HEK293 (cell line): ENCODE measurements around the gene HMGCS1.

Experiments used
- CTCF ChIA-PET: fragments of 350-600 bp; formaldehyde crosslinking; extraction: SDS; loops from one replicate; lab custom pipeline; 2021; ENCODE audit warnings: antibody characterized with exemption; lab: Yijun Ruan, JAX
- POLR2A ChIA-PET: fragments of 300-600 bp; formaldehyde crosslinking; extraction: SDS; loops from one replicate; lab custom pipeline; 2020; ENCODE audit warnings: antibody characterized with exemption, inconsistent platforms; lab: Yijun Ruan, JAX
- H3K27ac ChIP-seq: fragments of 200-500 bp; sonication (Bioruptor generic); 2 replicates; pipeline ENCODE4 v1.5.1; 2014; ENCODE audit warnings: low read depth, low read length, control low read depth, inconsistent platforms; ENCODE audit errors: extremely low read depth
- H3K36me3 ChIP-seq, 2 experiments: fragments of 200-500 bp in 1 of 2; sonication (Bioruptor generic) in 1 of 2; 1 replicate in 1 of 2; 2 replicates in 1 of 2; pipeline ENCODE4 v1.5.1; 2014 to 2017; ENCODE audit warnings: inconsistent platforms in 2 of 2, low read length in 2 of 2; ENCODE audit not compliant: control insufficient read depth in 2 of 2, insufficient read depth in 1 of 2
- H3K4me1 ChIP-seq: fragments of 200-500 bp; sonication (Bioruptor generic); 2 replicates; pipeline ENCODE4 v1.5.1; 2014; ENCODE audit warnings: mild to moderate bottlenecking, low read length, inconsistent platforms; ENCODE audit not compliant: control insufficient read depth, insufficient read depth
- H3K4me3 ChIP-seq: 2 replicates; pipeline ENCODE4 v1.5.1; 2011; ENCODE audit warnings: low read depth, mild to moderate bottlenecking, control low read depth, low read length, moderate library complexity
- H3K9me3 ChIP-seq: fragments of 200-500 bp; sonication (Bioruptor generic); 2 replicates; pipeline ENCODE4 v1.5.1; 2014; ENCODE audit warnings: low read depth, low read length, inconsistent platforms; ENCODE audit not compliant: control insufficient read depth, insufficient read depth
- HOXD13 ChIP-seq: sonication (generic); formaldehyde crosslinking; IDR thresholded peaks from 2 replicates; pipeline ENCODE4 v1.8.0; 2022; ENCODE audit warnings: missing genetic modification reagents, borderline replicate concordance
- TCF7L2 ChIP-seq: IDR thresholded peaks from 2 replicates; pipeline ENCODE4 v1.6.1; 2011; ENCODE audit warnings: low read depth, mild to moderate bottlenecking, inconsistent platforms, low read length, moderate library complexity, borderline replicate concordance
- WT1 ChIP-seq: fragments of 450-650 bp; formaldehyde crosslinking; IDR thresholded peaks from 2 replicates; pipeline ENCODE4 v1.5.1; 2016; ENCODE audit warnings: missing biosample characterization, missing genetic modification characterization
- ZFP3 ChIP-seq: fragments of 450-650 bp; formaldehyde crosslinking; IDR thresholded peaks from 2 replicates; pipeline ENCODE4 v1.5.1; 2016; ENCODE audit warnings: low read depth, missing biosample characterization, missing genetic modification characterization
- ZNF174 ChIP-seq: fragments of 450-650 bp; formaldehyde crosslinking; IDR thresholded peaks from 2 replicates; pipeline ENCODE4 v1.5.0; 2017; ENCODE audit warnings: missing biosample characterization, mild to moderate bottlenecking, missing genetic modification characterization
- ZNF248 ChIP-seq: fragments of 450-650 bp; formaldehyde crosslinking; IDR thresholded peaks from 2 replicates; pipeline ENCODE4 v1.5.1; 2017; ENCODE audit warnings: missing biosample characterization, missing genetic modification characterization
- ZNF600 ChIP-seq: fragments of 450-650 bp; formaldehyde crosslinking; IDR thresholded peaks from 2 replicates; pipeline ENCODE4 v1.5.1; 2016; ENCODE audit warnings: missing biosample characterization, missing genetic modification characterization
- ZNF658 ChIP-seq: fragments of 450-650 bp; formaldehyde crosslinking; IDR thresholded peaks from 2 replicates; pipeline ENCODE4; 2016; ENCODE audit warnings: missing biosample characterization, missing genetic modification characterization
- ZNF776 ChIP-seq: fragments of 450-650 bp; formaldehyde crosslinking; IDR thresholded peaks from 2 replicates; pipeline ENCODE4 v1.5.0; 2017; ENCODE audit warnings: missing biosample characterization, missing genetic modification characterization, borderline replicate concordance
- TF ChIP-seq, protein P1 (sequence below): sonication (generic); formaldehyde crosslinking; IDR thresholded peaks from 2 replicates; pipeline ENCODE4 v1.8.1; 2022; ENCODE audit warnings: mild to moderate bottlenecking, moderate library complexity, missing genetic modification reagents
- TF ChIP-seq, protein P2 (sequence below): fragments of 450-650 bp; formaldehyde crosslinking; IDR thresholded peaks from 2 replicates; pipeline ENCODE4 v1.5.1; 2017; ENCODE audit warnings: missing biosample characterization, mild to moderate bottlenecking, missing genetic modification characterization, moderate library complexity
- TF ChIP-seq, protein P3 (sequence below): fragments of 450-650 bp; formaldehyde crosslinking; IDR thresholded peaks from 2 replicates; pipeline ENCODE4 v1.5.1; 2017; ENCODE audit warnings: missing biosample characterization, missing genetic modification characterization
- TF ChIP-seq, protein P4 (sequence below): fragments of 450-650 bp; formaldehyde crosslinking; IDR thresholded peaks from 2 replicates; pipeline ENCODE4 v1.5.1; 2016; ENCODE audit warnings: missing biosample characterization, missing genetic modification characterization
- TF ChIP-seq, protein P5 (sequence below): fragments of 450-650 bp; formaldehyde crosslinking; IDR thresholded peaks from 2 replicates; pipeline ENCODE4 v1.5.1; 2016; ENCODE audit warnings: missing biosample characterization, missing genetic modification characterization, borderline replicate concordance
- TF ChIP-seq, protein P6 (sequence below): fragments of 450-650 bp; formaldehyde crosslinking; IDR thresholded peaks from 2 replicates; pipeline ENCODE4 v1.5.1; 2016; ENCODE audit warnings: missing biosample characterization, missing genetic modification characterization
- TF ChIP-seq, protein P7 (sequence below): fragments of 450-650 bp; formaldehyde crosslinking; IDR thresholded peaks from 2 replicates; pipeline ENCODE4 v1.5.1; 2016; ENCODE audit warnings: missing biosample characterization, missing genetic modification characterization
- TF ChIP-seq, protein P8 (sequence below): fragments of 450-650 bp; formaldehyde crosslinking; IDR thresholded peaks from 2 replicates; pipeline ENCODE4 v1.5.1; 2016; ENCODE audit warnings: missing biosample characterization, missing genetic modification characterization, borderline replicate concordance

HMGCS1 gene

DNA sequence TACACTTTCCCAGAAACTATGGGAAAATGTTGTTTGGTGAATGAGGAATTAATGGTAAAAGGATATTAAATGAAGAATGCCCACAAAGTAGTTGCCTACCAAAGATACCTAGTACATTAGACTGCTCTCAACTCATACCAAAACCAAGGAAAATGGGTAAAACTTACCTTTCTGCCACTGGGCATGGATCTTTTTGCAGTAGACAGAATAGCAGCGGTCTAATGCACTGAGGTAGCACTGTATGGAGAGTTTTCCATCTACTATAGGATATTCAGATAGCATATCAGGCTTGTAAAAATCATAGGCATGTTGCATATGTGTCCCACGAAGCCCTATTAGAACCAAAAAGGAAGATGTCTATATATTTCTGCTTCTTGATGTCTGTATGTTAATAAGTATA lies 16.4 kb downstream of the HMGCS1 start:
- TF ChIP-seq, protein P1, sequence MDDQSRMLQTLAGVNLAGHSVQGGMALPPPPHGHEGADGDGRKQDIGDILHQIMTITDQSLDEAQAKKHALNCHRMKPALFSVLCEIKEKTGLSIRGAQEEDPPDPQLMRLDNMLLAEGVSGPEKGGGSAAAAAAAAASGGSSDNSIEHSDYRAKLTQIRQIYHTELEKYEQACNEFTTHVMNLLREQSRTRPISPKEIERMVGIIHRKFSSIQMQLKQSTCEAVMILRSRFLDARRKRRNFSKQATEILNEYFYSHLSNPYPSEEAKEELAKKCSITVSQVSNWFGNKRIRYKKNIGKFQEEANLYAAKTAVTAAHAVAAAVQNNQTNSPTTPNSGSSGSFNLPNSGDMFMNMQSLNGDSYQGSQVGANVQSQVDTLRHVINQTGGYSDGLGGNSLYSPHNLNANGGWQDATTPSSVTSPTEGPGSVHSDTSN (CRISPR knock-in tag), result no peak
- TF ChIP-seq, protein P2, sequence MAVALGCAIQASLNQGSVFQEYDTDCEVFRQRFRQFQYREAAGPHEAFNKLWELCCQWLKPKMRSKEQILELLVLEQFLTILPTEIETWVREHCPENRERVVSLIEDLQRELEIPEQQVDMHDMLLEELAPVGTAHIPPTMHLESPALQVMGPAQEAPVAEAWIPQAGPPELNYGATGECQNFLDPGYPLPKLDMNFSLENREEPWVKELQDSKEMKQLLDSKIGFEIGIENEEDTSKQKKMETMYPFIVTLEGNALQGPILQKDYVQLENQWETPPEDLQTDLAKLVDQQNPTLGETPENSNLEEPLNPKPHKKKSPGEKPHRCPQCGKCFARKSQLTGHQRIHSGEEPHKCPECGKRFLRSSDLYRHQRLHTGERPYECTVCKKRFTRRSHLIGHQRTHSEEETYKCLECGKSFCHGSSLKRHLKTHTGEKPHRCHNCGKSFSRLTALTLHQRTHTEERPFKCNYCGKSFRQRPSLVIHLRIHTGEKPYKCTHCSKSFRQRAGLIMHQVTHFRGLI, result no peak
- TF ChIP-seq ZFP3 (tag by site-specific recombination), result no peak
- TF ChIP-seq ZNF174 (tag by site-specific recombination), result no peak
- TF ChIP-seq, protein P3, sequence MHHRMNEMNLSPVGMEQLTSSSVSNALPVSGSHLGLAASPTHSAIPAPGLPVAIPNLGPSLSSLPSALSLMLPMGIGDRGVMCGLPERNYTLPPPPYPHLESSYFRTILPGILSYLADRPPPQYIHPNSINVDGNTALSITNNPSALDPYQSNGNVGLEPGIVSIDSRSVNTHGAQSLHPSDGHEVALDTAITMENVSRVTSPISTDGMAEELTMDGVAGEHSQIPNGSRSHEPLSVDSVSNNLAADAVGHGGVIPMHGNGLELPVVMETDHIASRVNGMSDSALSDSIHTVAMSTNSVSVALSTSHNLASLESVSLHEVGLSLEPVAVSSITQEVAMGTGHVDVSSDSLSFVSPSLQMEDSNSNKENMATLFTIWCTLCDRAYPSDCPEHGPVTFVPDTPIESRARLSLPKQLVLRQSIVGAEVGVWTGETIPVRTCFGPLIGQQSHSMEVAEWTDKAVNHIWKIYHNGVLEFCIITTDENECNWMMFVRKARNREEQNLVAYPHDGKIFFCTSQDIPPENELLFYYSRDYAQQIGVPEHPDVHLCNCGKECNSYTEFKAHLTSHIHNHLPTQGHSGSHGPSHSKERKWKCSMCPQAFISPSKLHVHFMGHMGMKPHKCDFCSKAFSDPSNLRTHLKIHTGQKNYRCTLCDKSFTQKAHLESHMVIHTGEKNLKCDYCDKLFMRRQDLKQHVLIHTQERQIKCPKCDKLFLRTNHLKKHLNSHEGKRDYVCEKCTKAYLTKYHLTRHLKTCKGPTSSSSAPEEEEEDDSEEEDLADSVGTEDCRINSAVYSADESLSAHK (tag by site-specific recombination), result no peak
- TF ChIP-seq, protein P4, sequence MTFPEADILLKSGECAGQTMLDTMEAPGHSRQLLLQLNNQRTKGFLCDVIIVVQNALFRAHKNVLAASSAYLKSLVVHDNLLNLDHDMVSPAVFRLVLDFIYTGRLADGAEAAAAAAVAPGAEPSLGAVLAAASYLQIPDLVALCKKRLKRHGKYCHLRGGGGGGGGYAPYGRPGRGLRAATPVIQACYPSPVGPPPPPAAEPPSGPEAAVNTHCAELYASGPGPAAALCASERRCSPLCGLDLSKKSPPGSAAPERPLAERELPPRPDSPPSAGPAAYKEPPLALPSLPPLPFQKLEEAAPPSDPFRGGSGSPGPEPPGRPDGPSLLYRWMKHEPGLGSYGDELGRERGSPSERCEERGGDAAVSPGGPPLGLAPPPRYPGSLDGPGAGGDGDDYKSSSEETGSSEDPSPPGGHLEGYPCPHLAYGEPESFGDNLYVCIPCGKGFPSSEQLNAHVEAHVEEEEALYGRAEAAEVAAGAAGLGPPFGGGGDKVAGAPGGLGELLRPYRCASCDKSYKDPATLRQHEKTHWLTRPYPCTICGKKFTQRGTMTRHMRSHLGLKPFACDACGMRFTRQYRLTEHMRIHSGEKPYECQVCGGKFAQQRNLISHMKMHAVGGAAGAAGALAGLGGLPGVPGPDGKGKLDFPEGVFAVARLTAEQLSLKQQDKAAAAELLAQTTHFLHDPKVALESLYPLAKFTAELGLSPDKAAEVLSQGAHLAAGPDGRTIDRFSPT (tag by site-specific recombination), result no peak
- no peak for TF ChIP-seq ZNF600 (tag by site-specific recombination)
- TF ChIP-seq, protein P5, sequence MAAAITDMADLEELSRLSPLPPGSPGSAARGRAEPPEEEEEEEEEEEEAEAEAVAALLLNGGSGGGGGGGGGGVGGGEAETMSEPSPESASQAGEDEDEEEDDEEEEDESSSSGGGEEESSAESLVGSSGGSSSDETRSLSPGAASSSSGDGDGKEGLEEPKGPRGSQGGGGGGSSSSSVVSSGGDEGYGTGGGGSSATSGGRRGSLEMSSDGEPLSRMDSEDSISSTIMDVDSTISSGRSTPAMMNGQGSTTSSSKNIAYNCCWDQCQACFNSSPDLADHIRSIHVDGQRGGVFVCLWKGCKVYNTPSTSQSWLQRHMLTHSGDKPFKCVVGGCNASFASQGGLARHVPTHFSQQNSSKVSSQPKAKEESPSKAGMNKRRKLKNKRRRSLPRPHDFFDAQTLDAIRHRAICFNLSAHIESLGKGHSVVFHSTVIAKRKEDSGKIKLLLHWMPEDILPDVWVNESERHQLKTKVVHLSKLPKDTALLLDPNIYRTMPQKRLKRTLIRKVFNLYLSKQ (tag by site-specific recombination), result no peak
- TF ChIP-seq TCF7L2, result no peak
- TF ChIP-seq, protein P6, sequence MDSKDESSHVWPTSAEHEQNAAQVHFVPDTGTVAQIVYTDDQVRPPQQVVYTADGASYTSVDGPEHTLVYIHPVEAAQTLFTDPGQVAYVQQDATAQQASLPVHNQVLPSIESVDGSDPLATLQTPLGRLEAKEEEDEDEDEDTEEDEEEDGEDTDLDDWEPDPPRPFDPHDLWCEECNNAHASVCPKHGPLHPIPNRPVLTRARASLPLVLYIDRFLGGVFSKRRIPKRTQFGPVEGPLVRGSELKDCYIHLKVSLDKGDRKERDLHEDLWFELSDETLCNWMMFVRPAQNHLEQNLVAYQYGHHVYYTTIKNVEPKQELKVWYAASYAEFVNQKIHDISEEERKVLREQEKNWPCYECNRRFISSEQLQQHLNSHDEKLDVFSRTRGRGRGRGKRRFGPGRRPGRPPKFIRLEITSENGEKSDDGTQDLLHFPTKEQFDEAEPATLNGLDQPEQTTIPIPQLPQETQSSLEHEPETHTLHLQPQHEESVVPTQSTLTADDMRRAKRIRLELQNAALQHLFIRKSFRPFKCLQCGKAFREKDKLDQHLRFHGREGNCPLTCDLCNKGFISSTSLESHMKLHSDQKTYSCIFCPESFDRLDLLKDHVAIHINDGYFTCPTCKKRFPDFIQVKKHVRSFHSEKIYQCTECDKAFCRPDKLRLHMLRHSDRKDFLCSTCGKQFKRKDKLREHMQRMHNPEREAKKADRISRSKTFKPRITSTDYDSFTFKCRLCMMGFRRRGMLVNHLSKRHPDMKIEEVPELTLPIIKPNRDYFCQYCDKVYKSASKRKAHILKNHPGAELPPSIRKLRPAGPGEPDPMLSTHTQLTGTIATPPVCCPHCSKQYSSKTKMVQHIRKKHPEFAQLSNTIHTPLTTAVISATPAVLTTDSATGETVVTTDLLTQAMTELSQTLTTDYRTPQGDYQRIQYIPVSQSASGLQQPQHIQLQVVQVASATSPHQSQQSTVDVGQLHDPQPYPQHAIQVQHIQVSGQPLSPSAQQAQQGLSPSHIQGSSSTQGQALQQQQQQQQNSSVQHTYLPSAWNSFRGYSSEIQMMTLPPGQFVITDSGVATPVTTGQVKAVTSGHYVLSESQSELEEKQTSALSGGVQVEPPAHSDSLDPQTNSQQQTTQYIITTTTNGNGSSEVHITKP (tag by site-specific recombination), result no peak
- TF ChIP-seq, protein P7, sequence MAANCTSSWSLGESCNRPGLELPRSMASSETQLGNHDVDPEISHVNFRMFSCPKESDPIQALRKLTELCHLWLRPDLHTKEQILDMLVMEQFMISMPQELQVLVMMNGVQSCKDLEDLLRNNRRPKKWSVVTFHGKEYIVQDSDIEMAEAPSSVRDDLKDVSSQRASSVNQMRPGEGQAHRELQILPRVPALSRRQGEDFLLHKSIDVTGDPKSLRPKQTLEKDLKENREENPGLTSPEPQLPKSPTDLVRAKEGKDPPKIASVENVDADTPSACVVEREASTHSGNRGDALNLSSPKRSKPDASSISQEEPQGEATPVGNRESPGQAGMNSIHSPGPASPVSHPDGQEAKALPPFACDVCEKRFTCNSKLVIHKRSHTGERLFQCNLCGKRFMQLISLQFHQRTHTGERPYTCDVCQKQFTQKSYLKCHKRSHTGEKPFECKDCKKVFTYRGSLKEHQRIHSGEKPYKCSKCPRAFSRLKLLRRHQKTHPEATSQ (tag by site-specific recombination), result no peak
- TF ChIP-seq ZNF658 (tag by site-specific recombination), result no peak
- no peak for TF ChIP-seq WT1 (tag by site-specific recombination)
- no peak for TF ChIP-seq ZNF248 (tag by site-specific recombination)
- no peak for TF ChIP-seq HOXD13
- no peak for TF ChIP-seq ZNF776
- TF ChIP-seq, protein P8, sequence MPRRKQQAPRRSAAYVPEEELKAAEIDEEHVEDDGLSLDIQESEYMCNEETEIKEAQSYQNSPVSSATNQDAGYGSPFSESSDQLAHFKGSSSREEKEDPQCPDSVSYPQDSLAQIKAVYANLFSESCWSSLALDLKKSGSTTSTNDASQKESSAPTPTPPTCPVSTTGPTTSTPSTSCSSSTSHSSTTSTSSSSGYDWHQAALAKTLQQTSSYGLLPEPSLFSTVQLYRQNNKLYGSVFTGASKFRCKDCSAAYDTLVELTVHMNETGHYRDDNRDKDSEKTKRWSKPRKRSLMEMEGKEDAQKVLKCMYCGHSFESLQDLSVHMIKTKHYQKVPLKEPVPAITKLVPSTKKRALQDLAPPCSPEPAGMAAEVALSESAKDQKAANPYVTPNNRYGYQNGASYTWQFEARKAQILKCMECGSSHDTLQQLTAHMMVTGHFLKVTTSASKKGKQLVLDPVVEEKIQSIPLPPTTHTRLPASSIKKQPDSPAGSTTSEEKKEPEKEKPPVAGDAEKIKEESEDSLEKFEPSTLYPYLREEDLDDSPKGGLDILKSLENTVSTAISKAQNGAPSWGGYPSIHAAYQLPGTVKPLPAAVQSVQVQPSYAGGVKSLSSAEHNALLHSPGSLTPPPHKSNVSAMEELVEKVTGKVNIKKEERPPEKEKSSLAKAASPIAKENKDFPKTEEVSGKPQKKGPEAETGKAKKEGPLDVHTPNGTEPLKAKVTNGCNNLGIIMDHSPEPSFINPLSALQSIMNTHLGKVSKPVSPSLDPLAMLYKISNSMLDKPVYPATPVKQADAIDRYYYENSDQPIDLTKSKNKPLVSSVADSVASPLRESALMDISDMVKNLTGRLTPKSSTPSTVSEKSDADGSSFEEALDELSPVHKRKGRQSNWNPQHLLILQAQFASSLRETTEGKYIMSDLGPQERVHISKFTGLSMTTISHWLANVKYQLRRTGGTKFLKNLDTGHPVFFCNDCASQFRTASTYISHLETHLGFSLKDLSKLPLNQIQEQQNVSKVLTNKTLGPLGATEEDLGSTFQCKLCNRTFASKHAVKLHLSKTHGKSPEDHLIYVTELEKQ, result no peak
- Histone ChIP-seq H3K9me3 (no peaks in the 10 kb centered on the region), H3K4me1 (peaks cover under 1% of the 10 kb centered on the region; the same call in 1 of the 2 replicates), H3K27ac (no peak overlapping the region), H3K36me3 (peaks cover 57 to 90% of the 10 kb centered on the region in 2 experiments), H3K4me3 (no peak overlapping the region)
- POLR2A ChIA-PET, result no interaction called here
- CTCF ChIA-PET, result interaction anchor here (1.3 kb wide), 1 partner anchor 12 kb away, joined by 3 read pairs; no protein-coding TSS in a partner anchor
